Measurements from ENCODE around the gene NHLRC4. TPM values are rescaled to one million over a fixed set of nuclear protein-coding genes. Genes with fewer than 3 reads are reported as not detected.

Gene NHLRC4
- polyA plus RNA-seq, 2 of the 4 experiments (the other 2 are of a cell fraction) = 0.03 to 0.09 TPM

GRCh38 chr16:586047-586644, 19.3 kb downstream of the NHLRC4 start:
- no peak for FAIRE-seq
- ChIA-PET POLR2A (no interaction called here), CTCF (interaction anchor here (0.6 to 2.5 kb wide), 4 partner anchors 9 to 199 kb away, joined by 3 to 12 read pairs (median 6); no protein-coding TSS in a partner anchor)
- no peak for DNase-seq (ENCODE audit: low read depth in 1 of 2, low spot score in 1 of 2)
- Histone ChIP-seq H3K4me1 (peaks cover 27% of the 10 kb centered on the region), H3K4me2 (no peak overlapping the region), H3K4me3 (no peak overlapping the region), H3K9me3 (no peaks in the 10 kb centered on the region), H3K27ac (no peak overlapping the region)
- TF ChIP-seq PBX3 (IDR thresholded peaks at IDR 0.05) = peak; percentile 9; the same call in 1 of the 2 replicates
- TF ChIP-seq HOXB5 (CRISPR knock-in tag; IDR thresholded peaks at IDR 0.05) = no peak
- no peak for TF ChIP-seq NR3C1 (IDR thresholded peaks at IDR 0.05)
- 70% methylated on average over 16 of the region's 16 CpGs for WGBS (ENCODE audit: missing lambda C conversion rate)
- ATAC-seq = no peak

- H3K9me3 ChIP-seq = no peaks in the 10 kb centered on the region
- H3K27ac ChIP-seq = peak overlapping the region in 1 of 2 experiments; percentile 96; a peak in 2 of 6 replicates
- TF ChIP-seq MAX (IDR thresholded peaks at IDR 0.05) (no peak), PBX3 (IDR thresholded peaks at IDR 0.05) (0 out of 2 replicates have a peak, but pooled peaks have one; percentile 4), MAZ (IDR thresholded peaks at IDR 0.05; ENCODE audit: borderline replicate concordance, low read depth, low read length) (no peak), POLR2A (IDR thresholded peaks at IDR 0.05; ENCODE audit: low read length) (peak; percentile 28; the same call in 1 of the 2 replicates), KDM5A (IDR thresholded peaks at IDR 0.05) (no peak), POLR2AphosphoS2 (conservative IDR thresholded peaks at IDR 0.05; ENCODE audit: low read length) (0 out of 2 replicates have a peak, but pooled peaks have one; percentile 50), REST (IDR thresholded peaks at IDR 0.05) (no peak), PHF8 (IDR thresholded peaks at IDR 0.05; ENCODE audit: borderline replicate concordance, low read depth) (no peak), USF2 (IDR thresholded peaks at IDR 0.05) (no peak), GATA3 (IDR thresholded peaks at IDR 0.05; ENCODE audit: borderline replicate concordance) (no peak), NFE2L2 (conservative IDR thresholded peaks at IDR 0.05; ENCODE audit: low read length) (no peak), MAFK (IDR thresholded peaks at IDR 0.05; ENCODE audit: partially characterized antibody) (no peak), JUN (IDR thresholded peaks at IDR 0.05) (no peak; a peak in 1 of 5 replicates)
- 93% methylated on average over 12 of the region's 14 CpGs for WGBS (ENCODE audit: missing lambda C conversion rate)
- ATAC-seq = no peak
- DNase-seq (ENCODE audit: low read depth in 1 of 2, low spot score in 1 of 2) = no peak
- no peak for FAIRE-seq
- H3K4me3 ChIP-seq = no peak overlapping the region
- POLR2A ChIA-PET = interaction anchor here (0.7 to 1.5 kb wide), 2 partner anchors 50 to 94 kb away, joined by 4 to 5 read pairs; partner anchors contain the start of gene METTL26
- peak overlapping the region; percentile 74 for H3K4me2 ChIP-seq
- CTCF ChIA-PET = interaction anchor here (0.9 to 2.5 kb wide), 6 partner anchors 10 to 81 kb away, joined by 3 to 12 read pairs (median 4); partner anchors contain the start of gene RHOT2
- H3K4me1 ChIP-seq = peaks cover 29% of the 10 kb centered on the region
These were observed 20.1 kb downstream of the NHLRC4 start for GRCh38 chr16:586645-587590.
